Hepatocyte (in vitro differentiated cells): Measurements from ENCODE around the gene ASB8. TPM values are rescaled to one million over a fixed set of nuclear protein-coding genes. Genes with fewer than 3 reads are reported as not detected.

ENCODE experiments used
- DNase-seq: peaks from one replicate; pipeline ENCODE4 v3.0.0-alpha.2; 2016; ENCODE audit warnings: low spot score
- H2AFZ ChIP-seq: fragments of 200-600 bp; sonication (generic); 2 replicates; pipeline ENCODE4 v1.6.0; 2016; ENCODE audit warnings: antibody characterized with exemption, mild to moderate bottlenecking
- H3K27ac ChIP-seq: fragments of 200-600 bp; sonication (generic); 2 replicates; pipeline ENCODE4 v1.5.1; 2016; ENCODE audit warnings: mild to moderate bottlenecking
- H3K27me3 ChIP-seq: fragments of 200-600 bp; sonication (generic); 2 replicates; pipeline ENCODE4 v1.6.1; 2016
- H3K36me3 ChIP-seq: fragments of 200-600 bp; sonication (generic); replicated peaks from 2 replicates; pipeline ENCODE4 v1.5.1; 2016; ENCODE audit warnings: low read depth; ENCODE audit not compliant: insufficient read depth
- H3K4me1 ChIP-seq: fragments of 200-600 bp; sonication (generic); 2 replicates; pipeline ENCODE4 v1.5.1; 2016; ENCODE audit warnings: mild to moderate bottlenecking, moderate library complexity; ENCODE audit not compliant: insufficient read depth
- H3K4me2 ChIP-seq: fragments of 200-600 bp; sonication (generic); 2 replicates; pipeline ENCODE4 v1.6.0; 2016
- H3K4me3 ChIP-seq: fragments of 200-600 bp; sonication (generic); 2 replicates; pipeline ENCODE4 v1.5.1; 2016; ENCODE audit warnings: mild to moderate bottlenecking
- H3K79me2 ChIP-seq: fragments of 200-600 bp; sonication (generic); 2 replicates; pipeline ENCODE4 v1.6.0; 2017; ENCODE audit warnings: mild to moderate bottlenecking
- H3K9me2 ChIP-seq: fragments of 200-600 bp; sonication (generic); replicated peaks from 2 replicates; pipeline ENCODE4 v1.6.0; 2017; ENCODE audit warnings: mild to moderate bottlenecking; ENCODE audit not compliant: insufficient read depth
- H3K9me3 ChIP-seq: fragments of 200-600 bp; sonication (generic); 2 replicates; pipeline ENCODE4 v1.5.1; 2016; ENCODE audit warnings: low read depth, mild to moderate bottlenecking
- H4K20me1 ChIP-seq: fragments of 200-600 bp; sonication (generic); 2 replicates; pipeline ENCODE4 v1.6.0; 2016; ENCODE audit warnings: mild to moderate bottlenecking; ENCODE audit not compliant: insufficient read depth, poor library complexity, severe bottlenecking
- EZH2 ChIP-seq: fragments of 200-600 bp; sonication (generic); IDR thresholded peaks from 2 replicates; pipeline ENCODE4 v1.6.1; 2016; ENCODE audit warnings: antibody characterized with exemption, mild to moderate bottlenecking, borderline replicate concordance
- EZH2phosphoT487 ChIP-seq: fragments of 200-600 bp; sonication (generic); IDR thresholded peaks from one replicate; pipeline ENCODE4 v1.6.1; 2018; ENCODE audit warnings: antibody characterized with exemption, mild to moderate bottlenecking, low read depth, moderate library complexity; ENCODE audit not compliant: unreplicated experiment, severe bottlenecking
- WGBS: methylation state at CpG from one replicate; pipeline ENCODE4 v1.1.6; 2016; ENCODE audit warnings: low lambda C conversion rate; ENCODE audit errors: missing lambda C conversion rate; 5-methylcytosine and 5-hydroxymethylcytosine counted together
- polyA plus RNA-seq: library from polyadenylated mRNA; unstranded; fragments of >200 nt; fragmentation: Nextera tagmentation; extraction: Ambion mirVana; gene quantifications from 2 replicates; pipeline ENCODE4 v1.2.1, GENCODE V29; 2016
- total RNA-seq: library from RNA; depleted of rRNA; stranded (reverse); fragments of >200 nt; gene quantifications from 2 replicates; pipeline ENCODE4 v1.2.3, GENCODE V29; 2014
- TF ChIP-seq, protein P1 (sequence below): fragments of 200-600 bp; sonication (generic); IDR thresholded peaks from 2 replicates; pipeline ENCODE4 v1.5.1; 2016; ENCODE audit warnings: antibody characterized with exemption, mild to moderate bottlenecking; ENCODE audit not compliant: poor library complexity

ASB8 gene
- total and polyA plus RNA-seq, 2 experiments from 2014 or later, result 27.2 to 29.0 TPM

DNA sequence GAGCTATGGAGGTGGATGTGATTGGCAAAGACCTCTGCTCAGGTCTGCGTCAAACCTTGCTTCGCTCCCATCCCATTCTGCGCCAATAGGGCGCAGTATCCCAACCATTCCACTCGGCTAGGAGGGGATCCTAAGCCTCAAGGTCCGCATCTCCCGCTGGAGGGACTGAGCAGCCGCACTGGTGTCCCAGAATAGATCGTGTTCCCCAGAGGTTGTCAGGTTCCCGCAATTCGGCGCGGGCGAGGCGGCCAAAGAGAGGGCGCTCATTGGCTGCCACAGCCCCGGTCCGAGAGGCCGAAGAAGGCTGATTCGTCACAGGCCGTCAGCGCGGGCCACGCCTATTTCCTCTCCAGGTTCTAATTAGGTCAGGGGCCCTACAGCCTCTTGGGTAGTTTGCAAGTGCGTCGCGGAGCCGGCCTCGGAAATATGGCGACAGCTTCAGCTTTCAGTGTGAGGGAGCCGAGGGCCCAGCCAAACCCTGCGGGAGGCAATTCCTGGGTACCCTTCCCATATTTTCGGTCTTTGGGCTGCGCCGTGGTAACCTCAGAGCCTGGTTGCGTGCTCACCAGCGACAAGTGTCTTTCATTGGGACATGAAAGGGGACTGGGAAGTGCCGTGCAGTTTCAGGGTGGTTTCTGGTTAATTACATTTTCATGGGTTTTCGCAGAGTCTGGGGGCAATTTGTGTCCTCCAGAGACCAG is 40.8 kb upstream of the ASB8 start:
- Histone ChIP-seq H3K4me1 (peaks cover 43% of the 10 kb centered on the region), H3K9me2 (no peaks in the 10 kb centered on the region), H4K20me1 (no peaks in the 10 kb centered on the region), H3K4me2 (peak overlapping the region; percentile 79), H3K27ac (peak overlapping the region; percentile 92), H3K36me3 (no peaks in the 10 kb centered on the region), H3K79me2 (no peaks in the 10 kb centered on the region), H3K27me3 (no peaks in the 10 kb centered on the region), H3K4me3 (peak overlapping the region; percentile 14), H3K9me3 (no peaks in the 10 kb centered on the region), H2AFZ (peak overlapping the region; percentile 78)
- DNase-seq, result peak; percentile 92
- 16% methylated on average over 39 of the region's 39 CpGs for WGBS
- TF ChIP-seq EZH2phosphoT487 (no peak), EZH2 (no peak)
- TF ChIP-seq, protein P1, sequence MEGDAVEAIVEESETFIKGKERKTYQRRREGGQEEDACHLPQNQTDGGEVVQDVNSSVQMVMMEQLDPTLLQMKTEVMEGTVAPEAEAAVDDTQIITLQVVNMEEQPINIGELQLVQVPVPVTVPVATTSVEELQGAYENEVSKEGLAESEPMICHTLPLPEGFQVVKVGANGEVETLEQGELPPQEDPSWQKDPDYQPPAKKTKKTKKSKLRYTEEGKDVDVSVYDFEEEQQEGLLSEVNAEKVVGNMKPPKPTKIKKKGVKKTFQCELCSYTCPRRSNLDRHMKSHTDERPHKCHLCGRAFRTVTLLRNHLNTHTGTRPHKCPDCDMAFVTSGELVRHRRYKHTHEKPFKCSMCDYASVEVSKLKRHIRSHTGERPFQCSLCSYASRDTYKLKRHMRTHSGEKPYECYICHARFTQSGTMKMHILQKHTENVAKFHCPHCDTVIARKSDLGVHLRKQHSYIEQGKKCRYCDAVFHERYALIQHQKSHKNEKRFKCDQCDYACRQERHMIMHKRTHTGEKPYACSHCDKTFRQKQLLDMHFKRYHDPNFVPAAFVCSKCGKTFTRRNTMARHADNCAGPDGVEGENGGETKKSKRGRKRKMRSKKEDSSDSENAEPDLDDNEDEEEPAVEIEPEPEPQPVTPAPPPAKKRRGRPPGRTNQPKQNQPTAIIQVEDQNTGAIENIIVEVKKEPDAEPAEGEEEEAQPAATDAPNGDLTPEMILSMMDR, result no peak

DNA sequence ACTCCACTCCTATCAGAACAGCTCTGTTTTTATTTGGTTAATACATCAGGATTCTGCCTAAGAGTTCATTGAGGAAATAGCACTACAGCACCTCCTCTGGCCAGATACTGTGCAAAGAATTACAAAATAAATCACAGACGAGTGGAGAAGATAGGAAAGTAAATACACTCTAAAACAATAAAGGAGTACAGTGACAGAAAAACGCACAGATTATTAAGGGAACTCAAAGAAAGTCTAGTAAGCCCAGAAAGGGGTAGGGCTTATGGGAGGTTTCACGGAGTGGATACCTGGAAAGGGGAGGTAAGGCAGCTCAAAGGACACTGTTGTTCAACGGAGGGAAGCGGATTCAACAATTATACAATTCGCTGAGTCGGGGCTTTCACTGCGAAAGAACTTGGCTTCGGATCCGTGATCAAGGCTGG is 40.2 kb upstream of the ASB8 start:
- H3K27me3 ChIP-seq, result no peaks in the 10 kb centered on the region
- peaks cover 43% of the 10 kb centered on the region for H3K4me1 ChIP-seq
- TF ChIP-seq, protein P1, result peak; percentile 53
- TF ChIP-seq EZH2, result no peak
- 16% methylated on average over 10 of the region's 10 CpGs for WGBS
- no peaks in the 10 kb centered on the region for H3K36me3 ChIP-seq
- H3K9me2 ChIP-seq, result no peaks in the 10 kb centered on the region
- H2AFZ ChIP-seq, result peak overlapping the region; percentile 78
- no peaks in the 10 kb centered on the region for H3K79me2 ChIP-seq
- peak overlapping the region; percentile 79 for H3K4me2 ChIP-seq
- peak overlapping the region; percentile 92 for H3K27ac ChIP-seq
- DNase-seq, result peak; percentile 45
- peak overlapping the region; percentile 14 for H3K4me3 ChIP-seq
- H3K9me3 ChIP-seq, result no peaks in the 10 kb centered on the region
- H4K20me1 ChIP-seq, result no peaks in the 10 kb centered on the region

DNA sequence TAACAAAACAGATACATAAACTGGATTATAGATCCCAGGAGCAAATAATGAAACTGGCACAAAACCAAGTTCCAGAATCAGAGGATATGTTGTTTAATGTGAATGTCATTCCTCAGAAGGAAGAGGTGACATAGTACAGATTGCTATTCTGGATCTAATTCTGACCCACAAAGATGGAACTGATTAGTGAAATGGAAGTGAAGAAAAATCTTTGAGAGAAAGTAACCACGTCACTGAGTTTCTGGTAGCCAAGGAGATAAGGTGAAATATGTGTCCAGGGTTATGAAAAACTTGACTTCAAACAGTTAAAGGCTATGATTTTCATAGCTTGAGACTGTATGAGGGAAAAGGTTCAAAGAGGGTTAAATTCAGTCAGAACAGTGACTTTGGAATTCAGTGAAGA is 37.5 kb upstream of the ASB8 start:
- Histone ChIP-seq H3K27me3 (no peaks in the 10 kb centered on the region), H3K79me2 (no peaks in the 10 kb centered on the region), H3K4me1 (peaks cover 33% of the 10 kb centered on the region), H3K9me3 (no peaks in the 10 kb centered on the region), H4K20me1 (no peaks in the 10 kb centered on the region), H3K9me2 (no peaks in the 10 kb centered on the region), H2AFZ (peak overlapping the region; percentile 10), H3K27ac (peak overlapping the region; percentile 44), H3K36me3 (no peaks in the 10 kb centered on the region), H3K4me3 (no peak overlapping the region), H3K4me2 (peak overlapping the region; percentile 47)
- TF ChIP-seq, protein P1, result no peak
- TF ChIP-seq EZH2, result no peak
- TF ChIP-seq EZH2phosphoT487, result no peak
- 42% methylated on average over 1 of the region's 1 CpG for WGBS
- no peak for DNase-seq
